Endothelial cell of umbilical vein (primary cell): ENCODE data around the gene GLRX5. TPM values are rescaled to one million over a fixed set of nuclear protein-coding genes. Genes with fewer than 3 reads are reported as not detected.

Experiments used
- BruUV-seq: library from RNA; stranded (reverse); fragments of 400-500 nt; replicated peaks from 2 replicates; lab custom pipeline; 2021; lab: Mats Ljungman, UMichigan
- CTCF ChIA-PET: fragments of 300-600, 350-600 bp; sonication (Branson Sonifier 250); formaldehyde crosslinking; loops from one replicate; lab custom pipeline; 2021; ENCODE audit warnings: antibody characterized with exemption, inconsistent platforms; lab: Charles Lee
- POLR2A ChIA-PET: fragments of 300-600, 350-600 bp; sonication (Branson Sonifier 250); formaldehyde crosslinking; loops from one replicate; lab custom pipeline; 2021; ENCODE audit warnings: antibody characterized with exemption, inconsistent platforms; lab: Charles Lee
- DNase-seq: peaks from one replicate; pipeline ENCODE4 v3.0.0-alpha.2; 2011; ENCODE audit warnings: low read depth, low spot score
- FAIRE-seq: peaks from 2 replicates; lab custom pipeline; 2011; peaks lifted over from hg19 to GRCh38; lab: Jason Lieb, UNC
- H2AFZ ChIP-seq: 2 replicates; pipeline ENCODE4 v1.6.0; 2012; ENCODE audit warnings: low read depth, low read length, control low read depth, inconsistent platforms
- H3K27ac ChIP-seq: 2 replicates; pipeline ENCODE4 v1.5.1; 2011; ENCODE audit warnings: low read depth, mild to moderate bottlenecking, control low read depth, low read length, moderate library complexity; ENCODE audit not compliant: insufficient read depth
- H3K27me3 ChIP-seq, 2 experiments: 2 replicates each; pipeline versions ENCODE4 v1.6.0 to v1.6.1; 2011; ENCODE audit warnings: low read length in 2 of 2, mixed read lengths in 1 of 2; ENCODE audit not compliant: control insufficient read depth in 2 of 2, insufficient read depth in 2 of 2
- H3K36me3 ChIP-seq, 2 experiments: 2 replicates in 1 of 2; 3 replicates in 1 of 2; pipeline ENCODE4 v1.5.1; 2011; ENCODE audit warnings: low read length in 2 of 2, mild to moderate bottlenecking in 1 of 2, moderate library complexity in 1 of 2; ENCODE audit not compliant: control insufficient read depth in 2 of 2, insufficient read depth in 2 of 2; ENCODE audit errors: extremely low read depth in 1 of 2
- H3K4me1 ChIP-seq: 3 replicates; pipeline ENCODE4 v1.5.1; 2011; ENCODE audit warnings: mild to moderate bottlenecking, low read length; ENCODE audit not compliant: control insufficient read depth, insufficient read depth; ENCODE audit errors: extremely low read depth
- H3K4me2 ChIP-seq: 2 replicates; pipeline ENCODE4 v1.6.1; 2011; ENCODE audit warnings: low read length, control low read depth, mixed read lengths; ENCODE audit not compliant: insufficient read depth
- H3K4me3 ChIP-seq, 3 experiments: fragments of 200-600 bp in 1 of 3; sonication (generic), shearing (Covaris generic) in 1 of 3; replicated peaks in 1 of 3; 2 replicates each; pipeline ENCODE4 v1.5.1; 2011 to 2016; ENCODE audit warnings: control low read depth in 3 of 3, low read length in 3 of 3, mild to moderate bottlenecking in 2 of 3, inconsistent platforms in 1 of 3, low read depth in 1 of 3, moderate library complexity in 1 of 3; ENCODE audit not compliant: insufficient read depth in 1 of 3
- H3K79me2 ChIP-seq: 2 replicates; pipeline ENCODE4 v1.6.0; 2012; ENCODE audit warnings: low read length, inconsistent platforms; ENCODE audit not compliant: control insufficient read depth, insufficient read depth
- H3K9ac ChIP-seq: replicated peaks from 2 replicates; pipeline ENCODE3; 2011; ENCODE audit warnings: low read length, control low read depth; ENCODE audit not compliant: insufficient read depth; ENCODE audit errors: extremely low read depth
- H3K9me1 ChIP-seq: replicated peaks from 3 replicates; pipeline ENCODE4 v1.6.0; 2011; ENCODE audit warnings: mild to moderate bottlenecking, low read length; ENCODE audit not compliant: control insufficient read depth, insufficient read depth; ENCODE audit errors: extremely low read depth
- H3K9me3 ChIP-seq: replicated peaks from 2 replicates; pipeline ENCODE4 v1.5.1; 2012; ENCODE audit warnings: low read length, inconsistent platforms; ENCODE audit not compliant: control insufficient read depth, insufficient read depth
- H4K20me1 ChIP-seq: replicated peaks from 2 replicates; pipeline ENCODE3; 2011; ENCODE audit warnings: mild to moderate bottlenecking, low read length; ENCODE audit not compliant: control insufficient read depth, insufficient read depth; ENCODE audit errors: extremely low read depth
- FOS ChIP-seq: IDR thresholded peaks from 2 replicates; pipeline ENCODE4 v1.6.1; 2011; ENCODE audit warnings: mild to moderate bottlenecking, low read length, moderate library complexity, borderline replicate concordance; ENCODE audit not compliant: insufficient read depth
- GATA2 ChIP-seq: IDR thresholded peaks from 2 replicates; pipeline ENCODE4 v1.7.0; 2011; ENCODE audit warnings: low read depth, mild to moderate bottlenecking, moderate library complexity, mixed read lengths, low read length; ENCODE audit not compliant: insufficient read length, insufficient read depth
- MYC ChIP-seq: IDR thresholded peaks from one replicate; pipeline ENCODE4 v1.6.1; 2011; ENCODE audit warnings: mild to moderate bottlenecking, low read depth, low read length
- POLR2AphosphoS5 ChIP-seq: IDR thresholded peaks from 2 replicates; pipeline ENCODE4 v1.6.1; 2012; ENCODE audit warnings: low read depth, mild to moderate bottlenecking, control low read depth, low read length, moderate library complexity; ENCODE audit not compliant: insufficient read depth
- dilution Hi-C: fragments of 300-500 bp; cut with MboI; formaldehyde crosslinking; loops from one replicate; pipeline ENCODE4 v1.15.0; 2019; ENCODE audit warnings: low sequenced_read_pairs; ENCODE audit not compliant: extremely low pct_ligation_motif_present
- intact Hi-C: fragments of 100-400 bp; cut with micrococcal nuclease; formaldehyde crosslinking; loops from one replicate; pipeline ENCODE4 v1.10.0; 2022
- polyA plus RNA-seq, 4 experiments: library from polyadenylated mRNA; depleted of rRNA in 3 of 4; stranded (reverse) in 3 of 4; unstranded in 1 of 4; fragments of >200 nt; gene quantifications; 2 replicates each; pipeline versions ENCODE4 v1.2.1 to v1.2.3, GENCODE V29; 2011 to 2012; ENCODE audit warnings: missing spikeins in 1 of 4
- total RNA-seq: library from RNA; stranded (reverse); gene quantifications from 2 replicates; pipeline ENCODE4 v1.2.3, GENCODE V29; 2021
- TF ChIP-seq, protein P1 (sequence below), 2 donors: IDR thresholded peaks; 1 replicate in 1 of 2; 2 replicates in 1 of 2; pipeline ENCODE4 v1.5.1; 2011; ENCODE audit warnings: low read length in 2 of 2, mild to moderate bottlenecking in 2 of 2, moderate library complexity in 2 of 2, control low read depth in 1 of 2, inconsistent platforms in 1 of 2, low read depth in 1 of 2; ENCODE audit not compliant: insufficient read depth in 1 of 2; ENCODE audit errors: extremely low read depth in 1 of 2
- TF ChIP-seq, protein P2 (sequence below): IDR thresholded peaks from 2 replicates; pipeline ENCODE4 v1.6.1; 2011; ENCODE audit not compliant: insufficient read depth, insufficient read length

Gene GLRX5
- total and polyA plus RNA-seq, 2 donors (not counting 3 experiments of a cell fraction or from before 2014, with no cell fraction given), result 42.6 to 52.0 TPM

DNA sequence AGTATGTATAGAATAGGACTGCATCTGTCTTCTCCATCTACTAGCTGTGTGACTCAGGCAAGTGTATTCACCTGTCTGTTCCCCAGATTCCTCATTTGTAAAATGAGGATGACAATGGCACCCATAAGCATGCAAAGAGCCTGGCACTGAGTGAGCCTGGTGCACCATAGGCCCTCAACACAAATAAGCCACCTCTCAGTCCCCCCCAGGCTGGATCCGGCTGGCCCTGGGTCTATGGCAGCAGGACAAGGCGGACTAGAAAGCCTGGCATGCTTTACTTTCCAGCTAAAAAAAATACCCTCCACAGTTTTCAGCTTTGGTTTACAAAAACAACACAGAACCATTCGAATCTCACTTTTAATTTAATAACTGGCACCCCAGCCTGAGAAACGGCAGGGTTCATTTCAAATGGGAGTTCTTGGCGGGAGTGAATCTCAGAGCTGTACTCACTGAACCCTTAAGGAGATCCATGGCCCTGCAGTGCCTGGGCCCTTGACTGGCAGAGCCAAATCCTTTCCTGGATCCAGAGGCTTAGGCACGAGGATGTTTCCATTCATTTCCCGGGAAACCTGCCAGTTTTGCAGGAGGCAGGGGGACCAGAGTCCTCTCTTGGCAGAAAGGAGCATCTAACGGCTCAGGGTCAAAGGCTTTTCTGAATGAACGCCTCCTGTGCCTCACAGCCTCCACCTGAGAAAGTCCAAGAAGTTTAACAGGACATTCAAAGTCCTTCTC lies 36.1 kb upstream of the GLRX5 start:
- H3K9ac ChIP-seq, result no peak overlapping the region
- H3K27ac ChIP-seq, result no peak overlapping the region
- intact Hi-C loops, result no loop called here
- H3K4me2 ChIP-seq, result no peak overlapping the region
- H3K36me3 ChIP-seq, result no peaks in the 10 kb centered on the region
- TF ChIP-seq POLR2AphosphoS5, result no peak
- TF ChIP-seq, protein P1, sequence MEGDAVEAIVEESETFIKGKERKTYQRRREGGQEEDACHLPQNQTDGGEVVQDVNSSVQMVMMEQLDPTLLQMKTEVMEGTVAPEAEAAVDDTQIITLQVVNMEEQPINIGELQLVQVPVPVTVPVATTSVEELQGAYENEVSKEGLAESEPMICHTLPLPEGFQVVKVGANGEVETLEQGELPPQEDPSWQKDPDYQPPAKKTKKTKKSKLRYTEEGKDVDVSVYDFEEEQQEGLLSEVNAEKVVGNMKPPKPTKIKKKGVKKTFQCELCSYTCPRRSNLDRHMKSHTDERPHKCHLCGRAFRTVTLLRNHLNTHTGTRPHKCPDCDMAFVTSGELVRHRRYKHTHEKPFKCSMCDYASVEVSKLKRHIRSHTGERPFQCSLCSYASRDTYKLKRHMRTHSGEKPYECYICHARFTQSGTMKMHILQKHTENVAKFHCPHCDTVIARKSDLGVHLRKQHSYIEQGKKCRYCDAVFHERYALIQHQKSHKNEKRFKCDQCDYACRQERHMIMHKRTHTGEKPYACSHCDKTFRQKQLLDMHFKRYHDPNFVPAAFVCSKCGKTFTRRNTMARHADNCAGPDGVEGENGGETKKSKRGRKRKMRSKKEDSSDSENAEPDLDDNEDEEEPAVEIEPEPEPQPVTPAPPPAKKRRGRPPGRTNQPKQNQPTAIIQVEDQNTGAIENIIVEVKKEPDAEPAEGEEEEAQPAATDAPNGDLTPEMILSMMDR (IDR thresholded peaks at IDR 0.05; ENCODE audit: extremely low read depth in 1 of 2, insufficient read depth in 1 of 2, low read depth in 1 of 2, low read length in 2 of 2), result no peak
- TF ChIP-seq FOS, result no peak
- TF ChIP-seq GATA2, result no peak
- TF ChIP-seq, protein P2, sequence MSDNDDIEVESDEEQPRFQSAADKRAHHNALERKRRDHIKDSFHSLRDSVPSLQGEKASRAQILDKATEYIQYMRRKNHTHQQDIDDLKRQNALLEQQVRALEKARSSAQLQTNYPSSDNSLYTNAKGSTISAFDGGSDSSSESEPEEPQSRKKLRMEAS, result no peak
- no peak for TF ChIP-seq MYC
- ChIA-PET POLR2A (no interaction called here), CTCF (no interaction called here)
- FAIRE-seq (no peak), DNase-seq (no peak)
- dilution Hi-C loops, result no loop called here
- no peaks in the 10 kb centered on the region for H3K79me2 ChIP-seq
- H3K4me1 ChIP-seq, result peaks cover 36% of the 10 kb centered on the region
- H3K4me3 ChIP-seq, result no peak overlapping the region
- BruUV-seq, result no TSS peak
- no peaks in the 10 kb centered on the region for H3K9me3 ChIP-seq
- H3K27me3 ChIP-seq, result no peaks in the 10 kb centered on the region
- H2AFZ ChIP-seq, result no peak overlapping the region
- no peaks in the 10 kb centered on the region for H4K20me1 ChIP-seq
- no peaks in the 10 kb centered on the region for H3K9me1 ChIP-seq
